Mucosa of descending colon (tissue), 3 donors: ENCODE measurements around the gene AFDN. TPM values are rescaled to one million over a fixed set of nuclear protein-coding genes. Genes with fewer than 3 reads are reported as not detected.

Experiments used
- ATAC-seq: fragments of 200-7000 bp; cut with Tn5 transposase; one replicate; pipeline ENCODE4 v1.9.1; 2020; ENCODE audit warnings: mild to moderate bottlenecking, moderate library complexity
- DNase-seq, 3 donors: peaks; one replicate each; pipeline ENCODE4 v3.0.0-alpha.2; 2020
- H3K36me3 ChIP-seq: fragments of 200-600 bp; one replicate; pipeline ENCODE4 v1.8.0; 2021; ENCODE audit warnings: low read depth, mild to moderate bottlenecking
- H3K4me1 ChIP-seq: fragments of 200-600 bp; one replicate; pipeline ENCODE4 v1.8.0; 2021; ENCODE audit warnings: low read depth, mild to moderate bottlenecking
- H3K4me3 ChIP-seq: fragments of 200-600 bp; one replicate; pipeline ENCODE4 v1.8.0; 2021; ENCODE audit warnings: mild to moderate bottlenecking
- H3K9me3 ChIP-seq: fragments of 200-600 bp; one replicate; pipeline ENCODE4 v1.8.0; 2021; ENCODE audit warnings: mild to moderate bottlenecking
- CTCF ChIP-seq: fragments of 200-600 bp; IDR thresholded peaks from one replicate; pipeline ENCODE4 v1.8.0; 2022; ENCODE audit warnings: antibody characterized with exemption, mild to moderate bottlenecking
- intact Hi-C, 2 donors: fragments of 100-400 bp; cut with DNase I in 1 of 2; cut with micrococcal nuclease in 1 of 2; formaldehyde crosslinking; loops; one replicate each; pipeline versions ENCODE4 v1.11.0 to v1.11.1; 2022; cut with DNase I, micrococcal nuclease
- total RNA-seq, 3 donors: library from RNA; stranded (reverse); fragmentation: NEBNext Ultra II Directional in 2 of 3; extraction: Animal tissue kit (Norgen Biotek cat#: 25700) in 2 of 3; gene quantifications; one replicate each; pipeline versions ENCODE4 v1.2.1 to v1.2.4, GENCODE V29; 2021 to 2023
- donor health status: DM: no; HTN: no; CAD: no; lungs with moderate emphysema.
- donor health status: DM: no; HTN: no; CAD: no.
- donor health status: DM: no; HTN: yes; CAD: no.

The AFDN gene
- total RNA-seq, 3 donors from 2014 or later: 168 to 231 (median 208) TPM

GRCh38 chr6:167933847-167934246 lies 107.1 kb downstream of the AFDN start:
- intact Hi-C loops: no loop called here
- H3K36me3 ChIP-seq: no peaks in the 10 kb centered on the region
- TF ChIP-seq CTCF: no peak
- ATAC-seq (peak; percentile 7), DNase-seq (peak in 1 of 3 donors; percentile 54)
- no peaks in the 10 kb centered on the region for H3K9me3 ChIP-seq
- H3K4me3 ChIP-seq: no peak overlapping the region
- peaks cover 36% of the 10 kb centered on the region for H3K4me1 ChIP-seq

- peaks cover 36% of the 10 kb centered on the region for H3K4me1 ChIP-seq
- no peak overlapping the region for H3K4me3 ChIP-seq
- H3K9me3 ChIP-seq: no peaks in the 10 kb centered on the region
- intact Hi-C loops: no loop called here
- ATAC-seq (peak; percentile 34), DNase-seq (peak in 2 of 3 donors; percentile 40 to 57)
- TF ChIP-seq CTCF: no peak
- H3K36me3 ChIP-seq: no peaks in the 10 kb centered on the region
Observed at GRCh38 chr6:167934426-167934864, 107.7 kb downstream of the AFDN start.

GRCh38 chr6:167936051-167936450 lies 109.3 kb downstream of the AFDN start:
- no peaks in the 10 kb centered on the region for H3K9me3 ChIP-seq
- no peaks in the 10 kb centered on the region for H3K36me3 ChIP-seq
- H3K4me3 ChIP-seq: no peak overlapping the region
- intact Hi-C loops: no loop called here
- H3K4me1 ChIP-seq: peaks cover 36% of the 10 kb centered on the region
- ATAC-seq: no peak
- DNase-seq: no peak
- no peak for TF ChIP-seq CTCF

GRCh38 chr6:167937301-167937700 lies 110.6 kb downstream of the AFDN start:
- no peak for TF ChIP-seq CTCF
- H3K9me3 ChIP-seq: no peaks in the 10 kb centered on the region
- intact Hi-C loops: no loop called here
- ATAC-seq (no peak), DNase-seq (no peak)
- no peaks in the 10 kb centered on the region for H3K36me3 ChIP-seq
- H3K4me3 ChIP-seq: no peak overlapping the region
- H3K4me1 ChIP-seq: peaks cover 31% of the 10 kb centered on the region

- Histone ChIP-seq H3K4me1 (peaks cover 31% of the 10 kb centered on the region), H3K36me3 (no peaks in the 10 kb centered on the region), H3K9me3 (no peaks in the 10 kb centered on the region), H3K4me3 (no peak overlapping the region)
- ATAC-seq: peak; percentile 64
- no peak for TF ChIP-seq CTCF
- intact Hi-C loops: no loop called here
- no peak for DNase-seq
Observed at GRCh38 chr6:167937948-167938911, 111.5 kb downstream of the AFDN start.
